HuH-7.5 (cell line): ENCODE data around the gene CDKAL1.

Source experiments
- DNase-seq: peaks from one replicate; pipeline ENCODE4 v3.0.0; 2011; ENCODE audit warnings: low spot score

The CDKAL1 gene

GRCh38 chr6:20681243-20681684, 147.0 kb downstream of the CDKAL1 start:
- DNase-seq = peak; percentile 8

GRCh38 chr6:20684474-20684873, 150.2 kb downstream of the CDKAL1 start:
- DNase-seq = no peak

GRCh38 chr6:20686142-20686541, 151.9 kb downstream of the CDKAL1 start:
- no peak for DNase-seq

- DNase-seq = no peak
Observed at GRCh38 chr6:20687494-20687893, 153.2 kb downstream of the CDKAL1 start.

- DNase-seq = no peak
Observed at GRCh38 chr6:20688710-20689500, 154.6 kb downstream of the CDKAL1 start.

GRCh38 chr6:20691185-20691584, 156.9 kb downstream of the CDKAL1 start:
- DNase-seq = no peak

- no peak for DNase-seq
Observed at GRCh38 chr6:20692023-20692422, 157.8 kb downstream of the CDKAL1 start.

GRCh38 chr6:20693466-20694063, 159.3 kb downstream of the CDKAL1 start:
- DNase-seq = no peak

GRCh38 chr6:20696676-20697075, 162.4 kb downstream of the CDKAL1 start:
- DNase-seq = no peak

- no peak for DNase-seq
Observed at GRCh38 chr6:20698675-20699074, 164.4 kb downstream of the CDKAL1 start.

- no peak for DNase-seq
Observed at GRCh38 chr6:20699402-20699801, 165.1 kb downstream of the CDKAL1 start.

GRCh38 chr6:20700375-20700774, 166.1 kb downstream of the CDKAL1 start:
- no peak for DNase-seq

GRCh38 chr6:20702366-20702765, 168.1 kb downstream of the CDKAL1 start:
- DNase-seq = no peak

- no peak for DNase-seq
Observed at GRCh38 chr6:20703049-20703448, 168.8 kb downstream of the CDKAL1 start.

- DNase-seq = no peak
Observed at GRCh38 chr6:20704325-20705025, 170.2 kb downstream of the CDKAL1 start.

GRCh38 chr6:20705741-20706140, 171.5 kb downstream of the CDKAL1 start:
- DNase-seq = no peak

- no peak for DNase-seq
Observed at GRCh38 chr6:20706238-20706938, 172.1 kb downstream of the CDKAL1 start.

- no peak for DNase-seq
Observed at GRCh38 chr6:20706939-20707485, 172.8 kb downstream of the CDKAL1 start.

- DNase-seq = no peak
Observed at GRCh38 chr6:20707870-20708269, 173.6 kb downstream of the CDKAL1 start.

GRCh38 chr6:20708367-20709124, 174.3 kb downstream of the CDKAL1 start:
- no peak for DNase-seq

- no peak for DNase-seq
Observed at GRCh38 chr6:20709451-20709850, 175.2 kb downstream of the CDKAL1 start.
